ENCODE data around the gene STK11. TPM values are rescaled to one million over a fixed set of nuclear protein-coding genes. Genes with fewer than 3 reads are reported as not detected.

STK11 gene
- total RNA-seq, 2 donors from 2014 or later = 60.2 to 70.0 TPM

DNA sequence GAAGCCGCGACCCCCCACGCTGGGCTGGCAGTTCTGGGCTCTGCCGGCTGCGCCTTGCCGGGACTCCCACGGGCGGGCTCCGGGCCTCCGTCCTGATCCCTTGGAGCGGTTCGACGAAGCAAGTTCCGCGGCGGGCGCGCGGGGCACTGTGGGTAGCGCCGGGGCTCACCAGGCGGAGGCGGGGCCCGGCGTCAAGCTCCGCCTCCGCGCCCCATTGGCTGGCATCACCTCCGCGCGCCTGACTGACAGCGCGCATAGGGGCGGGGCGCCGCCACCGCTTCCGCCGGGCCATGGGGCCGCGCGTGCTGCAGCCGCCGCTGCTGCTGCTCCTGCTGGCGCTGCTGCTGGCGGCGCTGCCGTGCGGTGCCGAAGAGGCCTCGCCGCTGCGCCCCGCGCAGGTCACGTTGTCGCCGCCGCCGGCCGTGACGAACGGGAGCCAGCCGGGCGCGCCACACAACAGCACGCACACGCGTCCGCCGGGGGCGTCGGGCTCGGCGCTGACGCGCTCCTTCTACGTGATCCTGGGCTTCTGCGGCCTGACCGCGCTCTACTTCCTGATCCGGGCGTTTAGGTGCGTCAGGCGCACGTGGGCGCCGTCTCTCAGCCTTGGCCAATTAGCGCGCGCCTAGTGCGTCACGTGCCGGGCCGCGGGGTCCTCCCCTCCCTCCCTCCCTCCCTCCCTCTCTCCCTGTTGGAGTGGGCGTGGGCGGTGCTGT is 69.8 kb downstream of the STK11 start, which contains the start of gene FAM174C:
Gene FAM174C (plus strand): TSS at position 271 of the 716 bp plus-strand sequence. CDS start 20 bp downstream, at position 291.
- DNase-seq (ENCODE audit: low spot score) (no peak), ATAC-seq (ENCODE audit: insufficient number of reproducible peaks, low FRiP score, low read depth) (peak; percentile 62)
- H3K36me3 ChIP-seq = peaks cover 46% of the 10 kb centered on the region
- TF ChIP-seq, protein P1, sequence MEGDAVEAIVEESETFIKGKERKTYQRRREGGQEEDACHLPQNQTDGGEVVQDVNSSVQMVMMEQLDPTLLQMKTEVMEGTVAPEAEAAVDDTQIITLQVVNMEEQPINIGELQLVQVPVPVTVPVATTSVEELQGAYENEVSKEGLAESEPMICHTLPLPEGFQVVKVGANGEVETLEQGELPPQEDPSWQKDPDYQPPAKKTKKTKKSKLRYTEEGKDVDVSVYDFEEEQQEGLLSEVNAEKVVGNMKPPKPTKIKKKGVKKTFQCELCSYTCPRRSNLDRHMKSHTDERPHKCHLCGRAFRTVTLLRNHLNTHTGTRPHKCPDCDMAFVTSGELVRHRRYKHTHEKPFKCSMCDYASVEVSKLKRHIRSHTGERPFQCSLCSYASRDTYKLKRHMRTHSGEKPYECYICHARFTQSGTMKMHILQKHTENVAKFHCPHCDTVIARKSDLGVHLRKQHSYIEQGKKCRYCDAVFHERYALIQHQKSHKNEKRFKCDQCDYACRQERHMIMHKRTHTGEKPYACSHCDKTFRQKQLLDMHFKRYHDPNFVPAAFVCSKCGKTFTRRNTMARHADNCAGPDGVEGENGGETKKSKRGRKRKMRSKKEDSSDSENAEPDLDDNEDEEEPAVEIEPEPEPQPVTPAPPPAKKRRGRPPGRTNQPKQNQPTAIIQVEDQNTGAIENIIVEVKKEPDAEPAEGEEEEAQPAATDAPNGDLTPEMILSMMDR (IDR thresholded peaks at IDR 0.05) = no peak
- no peaks in the 10 kb centered on the region for H3K9me3 ChIP-seq
- peak within 1 kb of the TSS; percentile 82 for H3K4me3 ChIP-seq
- peak within 1 kb of the TSS; percentile 93 to 98 for H3K27ac ChIP-seq
- peaks cover 38 to 59% of the 10 kb centered on the region in 2 donors for H3K4me1 ChIP-seq (ENCODE audit: control insufficient read depth in 1 of 2, low read depth in 2 of 2)
- no peaks in the 10 kb centered on the region for H3K27me3 ChIP-seq (replicated peaks; ENCODE audit: insufficient read depth)

DNA sequence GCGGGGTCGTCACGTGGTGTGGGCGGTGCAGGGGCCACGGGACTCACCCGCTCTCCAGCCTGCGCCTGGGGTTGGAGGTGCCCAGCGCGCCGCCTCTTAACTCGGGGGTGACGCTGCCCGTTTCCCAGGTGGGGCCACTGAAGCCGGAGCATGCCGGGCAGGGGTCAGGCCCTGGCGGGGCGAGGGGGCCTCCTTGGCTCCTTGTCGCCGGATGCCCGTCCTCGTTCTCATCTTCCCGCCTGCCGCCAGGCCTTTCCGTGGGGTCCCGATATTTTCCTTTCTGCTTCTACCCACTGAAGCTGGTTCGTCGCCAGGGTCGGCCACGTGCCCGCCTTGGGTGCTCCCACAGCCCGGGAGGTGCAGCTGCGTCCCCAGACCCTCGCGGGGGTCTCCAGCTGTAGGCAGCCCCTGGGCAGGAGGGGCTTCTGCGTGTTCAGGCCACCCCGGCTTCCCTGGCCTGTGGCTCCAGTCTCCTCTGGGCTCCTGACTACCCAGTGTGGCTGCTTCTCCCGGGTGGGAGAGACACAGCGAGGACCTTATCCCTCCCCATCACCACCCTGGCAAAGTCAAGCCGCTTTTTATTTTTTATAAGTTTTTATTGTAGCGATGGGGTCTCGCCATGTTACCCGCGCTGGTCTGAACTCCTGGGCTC is 70.5 kb downstream of the STK11 start:
- H3K4me1 ChIP-seq (ENCODE audit: control insufficient read depth in 1 of 2, low read depth in 2 of 2) = peaks cover 31 to 53% of the 10 kb centered on the region in 2 donors

DNA sequence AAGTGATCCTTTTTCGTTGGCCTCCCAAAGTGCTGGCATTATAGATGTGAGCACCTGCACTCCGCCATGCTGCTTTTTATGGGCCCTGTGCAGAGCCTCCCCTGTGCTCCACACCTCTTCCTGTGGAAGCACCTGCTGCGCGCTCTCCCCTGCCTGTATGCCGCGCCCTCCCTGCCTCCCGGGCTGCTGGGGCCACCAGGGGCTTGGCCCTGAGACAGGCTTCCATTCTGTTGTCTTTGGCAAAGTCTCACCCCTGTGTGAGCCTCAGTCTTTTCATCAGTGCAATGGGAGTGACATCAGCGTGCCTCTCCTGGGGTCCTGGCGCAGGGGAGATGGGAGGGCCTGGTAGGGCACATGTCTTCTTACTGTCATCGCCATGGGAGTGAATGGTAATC is 71.0 kb downstream of the STK11 start:
- peak overlapping the region; percentile 93 to 98 for H3K27ac ChIP-seq
- no peak for ATAC-seq (ENCODE audit: insufficient number of reproducible peaks, low FRiP score, low read depth)
- no peak for DNase-seq (ENCODE audit: low spot score)
- no peaks in the 10 kb centered on the region for H3K9me3 ChIP-seq
- no peaks in the 10 kb centered on the region for H3K27me3 ChIP-seq (replicated peaks; ENCODE audit: insufficient read depth)
- peaks cover 28 to 47% of the 10 kb centered on the region in 2 donors for H3K4me1 ChIP-seq (ENCODE audit: control insufficient read depth in 1 of 2, low read depth in 2 of 2)
- TF ChIP-seq, protein P1 (IDR thresholded peaks at IDR 0.05) = no peak
- H3K4me3 ChIP-seq = peak overlapping the region; percentile 82
- peaks cover 39% of the 10 kb centered on the region for H3K36me3 ChIP-seq

More for the DNA sequence above, 70.5 kb downstream of the STK11 start:
- no peak for DNase-seq (ENCODE audit: low spot score)
- Histone ChIP-seq H3K27me3 (replicated peaks; ENCODE audit: insufficient read depth) (no peaks in the 10 kb centered on the region), H3K4me3 (peak overlapping the region; percentile 82), H3K9me3 (no peaks in the 10 kb centered on the region), H3K36me3 (peaks cover 41% of the 10 kb centered on the region), H3K27ac (peak overlapping the region; percentile 93 to 98)
- TF ChIP-seq, protein P1 (IDR thresholded peaks at IDR 0.05) = no peak
- ATAC-seq (ENCODE audit: insufficient number of reproducible peaks, low FRiP score, low read depth) = no peak

DNA sequence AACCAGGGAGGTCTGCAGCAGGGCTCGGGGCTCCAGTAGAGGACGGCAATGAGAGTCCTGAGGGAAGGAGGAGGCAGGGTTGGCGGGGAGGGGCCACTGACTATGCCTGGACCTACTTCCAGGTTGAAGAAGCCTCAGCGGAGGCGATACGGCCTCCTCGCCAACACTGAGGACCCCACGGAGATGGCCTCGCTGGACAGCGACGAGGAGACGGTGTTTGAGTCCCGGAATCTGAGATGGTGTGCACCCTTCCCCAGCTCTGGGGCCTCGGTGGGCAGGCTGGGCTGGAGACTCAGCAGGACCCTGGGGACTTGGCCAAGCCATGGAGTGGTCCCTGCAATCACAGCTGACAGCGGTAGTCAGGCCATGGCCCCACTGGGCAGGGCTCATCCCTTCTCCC is 71.5 kb downstream of the STK11 start:
- H3K4me3 ChIP-seq = no peak overlapping the region
- peaks cover 34% of the 10 kb centered on the region for H3K36me3 ChIP-seq
- H3K27me3 ChIP-seq (replicated peaks; ENCODE audit: insufficient read depth) = no peaks in the 10 kb centered on the region
- no peak for DNase-seq (ENCODE audit: low spot score)
- H3K27ac ChIP-seq = no peak overlapping the region
- ATAC-seq (ENCODE audit: insufficient number of reproducible peaks, low FRiP score, low read depth) = no peak
- no peaks in the 10 kb centered on the region for H3K9me3 ChIP-seq
- H3K4me1 ChIP-seq (ENCODE audit: control insufficient read depth in 1 of 2, low read depth in 2 of 2) = peaks cover 23 to 43% of the 10 kb centered on the region in 2 donors
- TF ChIP-seq, protein P1 (IDR thresholded peaks at IDR 0.05) = no peak

Other genes with a start within 250 kb of the STK11 start
- gene WDR18, start 221.4 kb upstream of the STK11 start, total RNA-seq = 10 to 100 TPM in 1 of 2 donors, 1 to 10 TPM in 1; 6.8 to 27.6 TPM
- gene GRIN3B, start 205.4 kb upstream of the STK11 start, total RNA-seq = under 1 TPM in 1 of 2 donors, not detected in 1; 0.14 TPM
- 100 to 1,000 TPM; 183 to 267 TPM for gene TMEM259, start 184.7 kb upstream of the STK11 start, total RNA-seq
- not detected for gene RNU6-2, start 184.3 kb upstream of the STK11 start, total RNA-seq
- gene CNN2, start 179.2 kb upstream of the STK11 start, total RNA-seq = 100 to 1,000 TPM in 1 of 2 donors, 10 to 100 TPM in 1; 96.9 to 193 TPM
- gene ABCA7, start 165.7 kb upstream of the STK11 start, total RNA-seq = 1 to 10 TPM; 6.0 to 7.0 TPM
- 10 to 100 TPM; 37.9 to 42.6 TPM for gene ARHGAP45, start 138.6 kb upstream of the STK11 start, total RNA-seq
- 100 to 1,000 TPM; 129 to 149 TPM for gene POLR2E, start 110.4 kb upstream of the STK11 start, total RNA-seq
- 100 to 1,000 TPM; 259 to 441 TPM for gene GPX4, start 101.8 kb upstream of the STK11 start, total RNA-seq
- gene SBNO2, start 31.5 kb upstream of the STK11 start, total RNA-seq = 100 to 1,000 TPM in 1 of 2 donors, 10 to 100 TPM in 1; 55.4 to 182 TPM
- gene CBARP, start 32.2 kb downstream of the STK11 start, total RNA-seq = 1 to 10 TPM in 1 of 2 donors, under 1 TPM in 1; 0.27 to 1.9 TPM
- 10 to 100 TPM; 40.4 to 45.1 TPM for gene ATP5F1D, start 36.0 kb downstream of the STK11 start, total RNA-seq
- 100 to 1,000 TPM in 1 of 2 donors, 10 to 100 TPM in 1; 80.1 to 124 TPM for gene MIDN, start 42.8 kb downstream of the STK11 start, total RNA-seq
- gene CIRBP, start 63.6 kb downstream of the STK11 start, total RNA-seq = 100 to 1,000 TPM; 492 to 644 TPM
- gene FAM174C, start 69.8 kb downstream of the STK11 start, total RNA-seq = 10 to 100 TPM; 18.8 to 40.8 TPM
- gene EFNA2, start 80.1 kb downstream of the STK11 start, total RNA-seq = not detected
- 100 to 1,000 TPM in 1 of 2 donors, 10 to 100 TPM in 1; 83.3 to 110 TPM for gene NDUFS7, start 178.1 kb downstream of the STK11 start, total RNA-seq
- 10 to 100 TPM; 27.6 to 55.1 TPM for gene GAMT, start 195.8 kb downstream of the STK11 start, total RNA-seq
- 10 to 100 TPM; 34.9 to 76.9 TPM for gene DAZAP1, start 201.8 kb downstream of the STK11 start, total RNA-seq
- gene RPS15, start 232.6 kb downstream of the STK11 start, total RNA-seq = 1,000 to 10,000 TPM; 1,512 to 2,119 TPM
- under 1 TPM; 0.41 to 0.78 TPM for gene APC2, start 244.3 kb downstream of the STK11 start, total RNA-seq